NT2/D1 (cell line): Measurements from ENCODE around the gene HDAC7.

ENCODE experiments used
- DNase-seq: peaks from one replicate; pipeline ENCODE4 v3.0.0-alpha.2; 2011; ENCODE audit warnings: low read depth, low spot score
- H3K27me3 ChIP-seq: 2 replicates; pipeline ENCODE4 v1.6.0; 2011; ENCODE audit warnings: mild to moderate bottlenecking; ENCODE audit not compliant: insufficient read length, insufficient read depth
- H3K36me3 ChIP-seq: 2 replicates; pipeline ENCODE4 v1.6.1; 2011; ENCODE audit warnings: mild to moderate bottlenecking, low read length, mixed read lengths; ENCODE audit not compliant: insufficient read depth, insufficient read length
- H3K4me1 ChIP-seq: 2 replicates; pipeline ENCODE4 v1.5.1; 2011; ENCODE audit not compliant: insufficient read depth, insufficient read length
- H3K4me3 ChIP-seq: 2 replicates; pipeline ENCODE4 v1.5.1; 2011; ENCODE audit warnings: low read depth; ENCODE audit not compliant: insufficient read length
- H3K9ac ChIP-seq: 2 replicates; pipeline ENCODE4 v1.6.0; 2011; ENCODE audit warnings: low read depth; ENCODE audit not compliant: insufficient read length
- H3K9me3 ChIP-seq: 2 replicates; pipeline ENCODE4 v1.5.1; 2011; ENCODE audit warnings: mild to moderate bottlenecking, low read length; ENCODE audit not compliant: insufficient read depth
- SUZ12 ChIP-seq: IDR thresholded peaks from 2 replicates; pipeline ENCODE4 v1.6.1; 2011; ENCODE audit not compliant: insufficient read length, insufficient read depth; ENCODE audit errors: extremely low read depth
- YY1 ChIP-seq: IDR thresholded peaks from 2 replicates; pipeline ENCODE4 v1.6.1; 2011; ENCODE audit not compliant: insufficient read length, insufficient read depth
- ZNF274 ChIP-seq: IDR thresholded peaks from 2 replicates; pipeline ENCODE4 v1.6.1; 2011; ENCODE audit warnings: mild to moderate bottlenecking, low read depth, low read length

HDAC7 gene

DNA sequence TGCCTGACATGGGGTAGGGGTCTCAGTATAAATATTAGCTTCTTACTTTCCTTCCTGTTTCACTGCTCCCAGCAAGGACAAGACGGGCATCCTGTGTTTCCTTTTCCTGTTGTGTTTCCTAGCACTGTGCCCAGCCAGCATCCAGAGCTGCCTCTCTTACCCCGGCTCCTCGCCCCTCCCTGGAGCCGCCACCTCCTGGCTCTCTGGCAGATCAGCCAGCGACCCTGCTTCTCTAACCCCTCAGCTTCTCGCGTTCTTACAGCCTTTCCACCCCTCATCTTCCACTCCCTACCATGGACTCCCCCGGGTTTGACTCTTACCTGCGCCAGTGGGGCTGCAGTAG, 17.8 kb downstream of the HDAC7 start:
- DNase-seq = no peak
- H3K36me3 ChIP-seq = peaks cover 97% of the 10 kb centered on the region

DNA sequence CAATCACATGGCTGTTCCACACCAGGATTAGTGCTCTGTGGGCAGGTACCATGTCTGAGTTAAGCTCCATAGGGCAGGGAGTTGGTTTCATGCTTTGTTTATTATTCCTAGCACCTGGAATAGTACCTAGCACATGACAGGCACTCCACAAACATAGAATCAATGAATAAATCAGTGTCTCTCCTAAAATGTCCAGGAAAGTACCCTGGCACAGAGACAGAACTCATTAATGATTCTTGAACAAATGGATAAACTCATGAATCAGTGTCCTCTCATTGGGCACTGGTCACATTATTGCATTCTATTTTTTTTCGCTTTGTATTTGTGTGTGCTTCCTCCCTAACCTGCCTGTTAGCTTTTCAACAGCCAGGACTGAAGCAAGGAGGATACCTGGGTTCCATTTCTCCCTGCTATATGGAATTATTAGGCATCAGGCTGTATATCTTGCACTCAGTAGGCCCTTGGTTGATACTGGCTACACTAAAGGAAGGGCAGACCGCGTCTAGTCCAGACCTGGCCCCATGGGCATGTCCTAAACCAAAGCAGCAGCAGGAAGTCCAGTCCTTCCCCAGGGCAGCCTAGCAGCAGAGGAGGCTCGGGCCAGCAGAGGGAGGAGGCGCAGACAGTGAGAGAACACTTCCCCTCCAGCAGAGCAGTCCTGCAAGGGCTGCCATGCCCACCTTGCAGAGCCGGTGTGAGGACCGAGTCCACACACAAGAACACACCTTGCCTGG, 18.4 kb downstream of the HDAC7 start:
- Histone ChIP-seq H3K4me3 (no peak overlapping the region), H3K27me3 (no peaks in the 10 kb centered on the region), H3K4me1 (peaks cover 44% of the 10 kb centered on the region), H3K9ac (no peak overlapping the region), H3K36me3 (peaks cover 97% of the 10 kb centered on the region), H3K9me3 (no peaks in the 10 kb centered on the region)
- TF ChIP-seq YY1 (no peak), ZNF274 (no peak), SUZ12 (no peak)
- no peak for DNase-seq

More for the DNA sequence above, 17.8 kb downstream of the HDAC7 start:
- H3K4me1 ChIP-seq = peaks cover 44% of the 10 kb centered on the region
- no peaks in the 10 kb centered on the region for H3K27me3 ChIP-seq
- H3K9ac ChIP-seq = no peak overlapping the region
- TF ChIP-seq YY1 = no peak
- TF ChIP-seq ZNF274 = no peak
- TF ChIP-seq SUZ12 = no peak
- no peaks in the 10 kb centered on the region for H3K9me3 ChIP-seq
- H3K4me3 ChIP-seq = no peak overlapping the region

DNA sequence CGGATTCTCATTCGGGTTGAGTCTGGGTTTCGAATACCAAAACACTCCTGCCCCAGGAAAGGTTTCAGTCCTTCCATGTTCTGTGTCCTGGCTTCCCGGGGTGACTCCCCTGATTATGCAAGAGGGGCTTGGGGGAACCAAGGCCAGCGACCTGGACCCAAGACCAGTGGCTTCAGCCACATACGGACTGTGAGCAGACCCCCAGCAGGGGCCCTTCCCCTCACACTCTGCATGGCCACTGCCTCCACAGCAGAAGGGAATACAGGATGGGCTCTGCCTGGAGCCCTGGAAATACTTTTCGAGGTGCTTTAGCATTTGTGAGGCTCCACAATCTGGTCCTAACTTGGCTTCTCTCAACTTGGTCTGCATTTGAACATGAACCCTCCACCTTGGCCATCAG, 19.1 kb downstream of the HDAC7 start:
- no peaks in the 10 kb centered on the region for H3K9me3 ChIP-seq
- peaks cover 96% of the 10 kb centered on the region for H3K36me3 ChIP-seq
- H3K4me1 ChIP-seq = peaks cover 44% of the 10 kb centered on the region
- TF ChIP-seq YY1 (no peak), ZNF274 (no peak), SUZ12 (no peak)
- no peak for DNase-seq
- no peaks in the 10 kb centered on the region for H3K27me3 ChIP-seq
- no peak overlapping the region for H3K4me3 ChIP-seq
- H3K9ac ChIP-seq = no peak overlapping the region

DNA sequence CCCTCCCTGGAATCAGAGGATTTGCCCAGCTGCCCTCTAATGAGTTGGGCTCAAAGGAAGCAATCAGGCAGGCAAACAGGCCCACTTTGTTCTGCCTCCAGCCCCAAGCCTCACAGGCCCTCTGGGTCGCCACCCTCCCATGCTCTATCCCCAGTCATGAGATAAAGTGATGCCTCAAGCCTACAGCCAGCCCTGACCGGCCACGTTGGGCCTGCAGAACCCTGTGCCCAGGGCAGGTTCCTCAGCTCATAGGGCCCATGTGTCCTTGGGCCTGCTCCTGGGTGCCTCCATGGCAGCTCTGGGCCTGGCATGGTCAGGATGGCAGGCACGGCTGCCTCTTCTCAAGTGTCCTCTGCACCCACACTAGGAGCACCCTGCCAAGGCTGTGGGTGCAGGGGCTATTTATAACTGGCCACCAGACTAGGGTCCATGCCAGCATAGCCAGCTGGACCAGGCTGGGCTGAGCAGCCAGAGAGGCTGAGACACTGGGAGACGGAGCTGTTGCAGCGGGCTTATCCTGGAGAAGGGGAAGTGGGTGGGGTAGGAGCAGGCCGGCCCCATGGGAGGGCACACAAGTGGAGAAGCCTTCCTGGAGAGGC, 20.2 kb downstream of the HDAC7 start:
- Histone ChIP-seq H3K4me1 (peaks cover 41% of the 10 kb centered on the region), H3K9ac (no peak overlapping the region), H3K36me3 (peaks cover 96% of the 10 kb centered on the region), H3K27me3 (no peaks in the 10 kb centered on the region), H3K9me3 (no peaks in the 10 kb centered on the region), H3K4me3 (no peak overlapping the region)
- DNase-seq = no peak
- no peak for TF ChIP-seq YY1
- no peak for TF ChIP-seq SUZ12
- no peak for TF ChIP-seq ZNF274

DNA sequence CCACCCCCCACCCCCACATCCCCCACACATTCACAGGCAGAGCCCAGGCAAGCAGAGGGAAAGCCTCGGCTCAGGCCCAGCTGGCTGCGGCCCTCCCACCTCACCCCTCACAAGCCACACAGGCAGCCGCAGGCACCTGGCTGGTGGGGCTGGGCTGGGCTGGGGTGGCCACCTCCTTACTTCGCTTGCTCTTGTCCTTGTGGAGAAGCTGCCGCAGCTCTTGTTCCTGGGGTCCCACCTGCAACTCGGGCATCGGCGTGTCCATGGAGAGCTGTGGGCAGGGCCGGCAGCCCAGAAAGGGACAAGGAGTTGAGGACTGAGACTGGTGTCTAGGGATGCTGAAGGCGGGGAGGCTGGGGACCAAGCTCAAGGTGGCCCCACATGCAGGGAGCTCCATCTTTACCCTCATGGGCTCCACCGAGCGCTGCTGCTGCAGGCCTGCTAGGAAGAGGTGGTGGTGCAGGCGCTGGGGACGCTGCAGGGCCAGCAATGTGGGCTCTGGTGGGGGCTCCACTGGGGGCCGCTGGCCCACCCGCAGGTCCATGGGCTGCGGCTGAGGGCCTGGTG, 21.2 kb downstream of the HDAC7 start:
- Histone ChIP-seq H3K4me1 (peaks cover 39% of the 10 kb centered on the region), H3K9ac (peak overlapping the region; percentile 24), H3K9me3 (no peaks in the 10 kb centered on the region), H3K27me3 (no peaks in the 10 kb centered on the region), H3K4me3 (no peak overlapping the region), H3K36me3 (peaks cover 96% of the 10 kb centered on the region)
- DNase-seq = no peak
- TF ChIP-seq ZNF274 (no peak), YY1 (no peak), SUZ12 (no peak)

DNA sequence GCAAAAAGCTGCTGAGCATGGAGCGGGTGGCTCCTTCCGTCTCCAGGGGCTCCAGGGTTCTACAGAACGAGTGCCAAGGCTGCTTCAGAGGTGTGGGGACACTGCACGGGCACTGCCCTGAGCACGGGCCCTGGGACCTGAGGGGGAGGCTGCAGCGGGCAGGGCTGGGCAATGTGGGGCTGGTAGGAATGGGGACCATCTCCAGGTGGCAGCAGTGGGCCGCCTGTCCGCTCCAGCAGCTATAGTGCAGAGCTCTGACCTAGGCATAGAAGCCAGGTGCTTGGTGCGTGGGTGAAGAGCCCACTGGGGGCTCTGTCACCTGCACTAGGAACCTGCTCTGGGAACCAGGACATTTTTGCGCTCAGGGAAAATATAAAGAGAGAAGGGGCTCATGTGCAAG, 22.3 kb downstream of the HDAC7 start:
- Histone ChIP-seq H3K27me3 (no peaks in the 10 kb centered on the region), H3K9ac (peak overlapping the region; percentile 51), H3K36me3 (peaks cover 96% of the 10 kb centered on the region), H3K4me1 (peaks cover 29% of the 10 kb centered on the region), H3K9me3 (no peaks in the 10 kb centered on the region), H3K4me3 (no peak overlapping the region)
- no peak for DNase-seq
- TF ChIP-seq ZNF274 (no peak), SUZ12 (no peak), YY1 (no peak)

DNA sequence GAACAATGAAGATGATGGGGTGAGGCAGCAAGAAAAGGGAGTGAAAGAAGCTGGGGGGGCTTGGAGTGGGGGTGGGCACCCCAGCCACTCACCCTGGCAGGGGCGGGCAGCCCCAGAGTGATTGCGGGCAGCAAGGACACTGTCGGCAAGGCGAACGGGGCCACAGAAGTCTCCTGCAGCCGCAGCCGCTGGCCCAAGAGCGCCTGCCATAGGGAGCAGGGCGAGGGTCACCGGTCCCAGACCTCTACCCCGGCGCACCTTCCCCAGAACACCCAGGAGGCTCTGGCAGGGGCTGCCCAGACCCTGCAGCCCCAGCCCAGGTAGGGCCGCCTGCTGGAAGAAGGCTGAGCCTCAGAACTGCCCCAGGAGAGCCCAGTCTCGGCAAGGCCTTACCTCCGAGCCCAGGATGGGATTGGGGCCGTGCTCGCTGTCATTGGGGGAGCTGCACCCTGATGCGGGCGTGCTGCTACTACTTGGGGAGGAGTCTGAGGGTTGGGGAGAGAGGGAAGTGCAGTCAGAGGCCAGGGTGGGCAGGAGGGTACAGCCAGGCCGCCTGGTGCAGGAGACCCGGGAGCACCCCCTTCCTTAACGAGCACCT, 23.8 kb downstream of the HDAC7 start:
- Histone ChIP-seq H3K4me1 (peaks cover 20% of the 10 kb centered on the region), H3K9ac (no peak overlapping the region), H3K27me3 (no peaks in the 10 kb centered on the region), H3K9me3 (no peaks in the 10 kb centered on the region), H3K4me3 (no peak overlapping the region), H3K36me3 (peaks cover 96% of the 10 kb centered on the region)
- TF ChIP-seq YY1 (no peak), SUZ12 (no peak), ZNF274 (no peak)
- DNase-seq = no peak
